ENCODE data around the gene TRIM9.

TRIM9 gene

GRCh38 chr14:50947446-50947845, 147.5 kb downstream of the TRIM9 start:
- no peak for ATAC-seq
- TF ChIP-seq TCF4 (CRISPR knock-in tag; IDR thresholded peaks at IDR 0.05; ENCODE audit: borderline replicate concordance) (no peak), ZNF8 (CRISPR knock-in tag; IDR thresholded peaks at IDR 0.05) (no peak), SNAI2 (CRISPR knock-in tag; IDR thresholded peaks at IDR 0.05) (no peak), RARB (CRISPR knock-in tag; IDR thresholded peaks at IDR 0.05) (no peak), ZC3H10 (CRISPR knock-in tag; IDR thresholded peaks at IDR 0.05) (no peak), PPARA (CRISPR knock-in tag; IDR thresholded peaks at IDR 0.05; ENCODE audit: borderline replicate concordance) (no peak), CSDC2 (CRISPR knock-in tag; IDR thresholded peaks at IDR 0.05) (no peak), CSRNP3 (CRISPR knock-in tag; IDR thresholded peaks at IDR 0.05) (no peak), CREB5 (CRISPR knock-in tag; IDR thresholded peaks at IDR 0.05; ENCODE audit: low read depth) (no peak), ISL1 (CRISPR knock-in tag; IDR thresholded peaks at IDR 0.05) (no peak), ESRRG (CRISPR knock-in tag; IDR thresholded peaks at IDR 0.05) (no peak), GLIS3 (CRISPR knock-in tag; IDR thresholded peaks at IDR 0.05) (no peak)

- no peak for ATAC-seq
- TF ChIP-seq RARB (CRISPR knock-in tag; IDR thresholded peaks at IDR 0.05) (no peak), ZNF70 (CRISPR knock-in tag; IDR thresholded peaks at IDR 0.05) (no peak), CREB5 (CRISPR knock-in tag; IDR thresholded peaks at IDR 0.05; ENCODE audit: low read depth) (no peak), BACH2 (CRISPR knock-in tag; IDR thresholded peaks at IDR 0.05; ENCODE audit: borderline replicate concordance) (no peak), TSHZ2 (CRISPR knock-in tag; IDR thresholded peaks at IDR 0.05) (no peak), ZFP30 (CRISPR knock-in tag; IDR thresholded peaks at IDR 0.05) (no peak), CSRNP3 (CRISPR knock-in tag; IDR thresholded peaks at IDR 0.05) (no peak), ISL1 (CRISPR knock-in tag; IDR thresholded peaks at IDR 0.05) (no peak), ZC3H10 (CRISPR knock-in tag; IDR thresholded peaks at IDR 0.05) (no peak), ARNTL (CRISPR knock-in tag; IDR thresholded peaks at IDR 0.05; ENCODE audit: borderline replicate concordance, low read depth) (no peak), POU6F1 (CRISPR knock-in tag; IDR thresholded peaks at IDR 0.05; ENCODE audit: borderline replicate concordance, low read depth) (no peak), SNAI2 (CRISPR knock-in tag; IDR thresholded peaks at IDR 0.05) (no peak), TCF4 (CRISPR knock-in tag; IDR thresholded peaks at IDR 0.05; ENCODE audit: borderline replicate concordance) (no peak), ZNF8 (CRISPR knock-in tag; IDR thresholded peaks at IDR 0.05) (no peak), CSDC2 (CRISPR knock-in tag; IDR thresholded peaks at IDR 0.05) (no peak), TOX (CRISPR knock-in tag; IDR thresholded peaks at IDR 0.05; ENCODE audit: borderline replicate concordance) (no peak), ESRRG (CRISPR knock-in tag; IDR thresholded peaks at IDR 0.05) (no peak), PPARA (CRISPR knock-in tag; IDR thresholded peaks at IDR 0.05; ENCODE audit: borderline replicate concordance) (no peak), OSR1 (CRISPR knock-in tag; IDR thresholded peaks at IDR 0.05) (no peak)
Observed at GRCh38 chr14:50946234-50946935, 148.5 kb downstream of the TRIM9 start.
